Renal pelvis (tissue), 4 donors: ENCODE results near the gene IL1RN. TPM values are rescaled to one million over a fixed set of nuclear protein-coding genes. Genes with fewer than 3 reads are reported as not detected.

Source experiments
- DNase-seq: peaks from one replicate; pipeline ENCODE4 v3.0.0-alpha.2; 2013
- polyA plus RNA-seq, 3 donors: library from polyadenylated mRNA; unstranded; fragments of 120-200 nt; gene quantifications; one replicate each; pipeline ENCODE4 v1.2.1, GENCODE V29; 2013; ENCODE audit not compliant: insufficient read length in 3 of 3

Gene IL1RN
- polyA plus RNA-seq, 3 donors: 2.7 to 3.0 (median 2.9) TPM

GRCh38 chr2:113150258-113150601 lies 22.8 kb downstream of the IL1RN start:
- no peak for DNase-seq

- no peak for DNase-seq
Observed at GRCh38 chr2:113155331-113155730, 27.9 kb downstream of the IL1RN start.

- no peak for DNase-seq
Observed at GRCh38 chr2:113156278-113157117, 29.1 kb downstream of the IL1RN start.

- peak; percentile 34 for DNase-seq
Observed at GRCh38 chr2:113157118-113157896, 29.9 kb downstream of the IL1RN start.

DNA sequence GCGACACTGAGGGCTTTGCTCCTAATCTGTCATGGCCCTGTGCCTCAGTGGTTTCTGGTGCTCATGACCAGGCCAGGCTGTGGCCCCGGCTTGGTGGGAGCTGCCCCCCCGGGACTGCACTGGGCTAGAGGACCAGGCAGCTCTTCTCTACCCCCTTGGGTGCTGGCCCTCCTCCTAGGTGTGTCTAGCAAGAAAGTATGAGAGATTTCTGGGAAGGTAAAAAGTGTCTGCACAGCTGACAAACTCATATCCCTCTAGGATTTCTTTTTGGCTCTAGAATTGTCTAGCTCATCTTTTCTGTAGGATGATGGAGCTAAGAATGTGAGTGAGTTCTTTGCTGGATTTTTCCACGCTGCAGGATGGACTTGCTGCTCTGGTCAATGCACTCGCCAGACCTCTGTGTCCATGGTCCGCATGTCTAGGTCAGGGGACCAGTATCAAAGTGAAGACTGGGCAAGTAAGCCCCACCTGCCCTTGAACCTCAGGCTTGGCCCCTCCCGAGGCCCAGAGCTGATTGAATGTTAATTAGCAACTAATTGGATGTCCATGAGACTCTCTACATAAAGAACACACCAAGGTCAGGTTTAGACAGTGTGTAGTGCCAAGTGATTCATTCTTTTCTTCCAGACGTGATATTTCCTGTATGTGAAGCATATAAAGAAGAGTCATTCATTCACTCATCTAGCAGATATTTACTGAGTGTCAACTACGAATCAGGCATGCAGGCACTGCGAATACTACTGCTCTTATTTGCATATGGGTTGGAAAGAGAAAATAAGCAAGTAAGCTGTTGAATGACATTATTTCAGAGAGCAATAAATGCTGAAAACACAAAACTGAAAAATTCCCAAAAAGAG lies 30.7 kb downstream of the IL1RN start:
- no peak for DNase-seq

GRCh38 chr2:113158884-113159553 lies 31.6 kb downstream of the IL1RN start:
- DNase-seq: no peak

- DNase-seq: no peak
Observed at GRCh38 chr2:113160248-113160647, 32.9 kb downstream of the IL1RN start.

DNA sequence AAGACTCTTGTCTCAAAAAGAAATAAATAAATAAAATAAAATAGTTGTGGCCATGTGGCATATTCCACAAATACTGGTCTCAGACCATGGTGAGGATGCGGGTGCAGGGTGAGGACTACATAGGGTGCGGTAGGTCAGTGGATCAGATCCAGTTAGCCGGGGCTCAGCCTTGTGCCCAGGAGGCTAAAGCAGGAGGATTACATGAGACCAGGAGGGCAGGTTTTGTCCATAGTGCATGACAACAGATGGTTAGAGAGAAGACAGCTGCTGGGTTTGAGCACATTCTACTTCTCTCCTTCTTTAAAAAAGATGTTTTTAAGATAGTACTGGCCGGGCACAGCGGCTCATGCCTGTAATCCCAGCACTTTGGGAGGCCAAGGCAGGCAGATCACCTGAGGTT lies 33.6 kb downstream of the IL1RN start:
- DNase-seq: no peak

DNA sequence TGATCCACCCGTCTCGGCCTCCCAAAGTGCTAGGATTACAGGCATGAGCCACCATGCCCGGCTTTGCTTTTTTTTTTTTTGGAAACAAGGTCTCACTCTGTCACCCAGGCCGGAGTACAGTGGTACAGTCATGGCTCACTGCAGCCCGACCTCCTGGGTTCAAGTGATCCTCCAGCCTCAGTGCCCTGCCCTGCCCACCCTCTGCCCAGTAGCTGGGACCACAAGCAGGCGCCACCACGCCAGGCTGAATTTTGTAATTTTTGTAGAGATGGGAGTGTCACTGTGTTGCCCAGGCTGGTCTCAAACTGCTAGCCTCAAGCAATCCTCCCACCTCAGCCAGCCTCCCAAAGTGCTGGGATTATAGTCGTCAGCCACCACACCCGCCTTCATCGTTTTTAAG lies 34.8 kb downstream of the IL1RN start:
- DNase-seq: no peak

DNA sequence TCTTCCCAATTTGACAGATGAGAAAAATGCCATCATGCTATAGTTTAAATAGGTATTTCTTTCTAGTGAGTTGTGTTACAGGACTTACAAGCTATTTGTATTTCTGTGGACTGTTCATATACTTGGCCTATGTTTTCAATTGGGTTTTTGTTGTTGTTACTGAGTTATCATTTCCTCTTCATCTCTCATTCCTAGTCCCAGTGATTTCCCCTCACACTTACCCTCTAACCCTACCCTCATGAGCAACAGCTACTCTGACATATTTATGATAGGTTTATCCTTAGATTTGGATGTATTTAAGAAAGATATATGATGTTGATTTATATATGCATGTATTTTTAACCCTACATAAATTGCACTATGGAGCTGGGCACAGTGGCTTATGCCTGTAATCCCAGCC lies 35.5 kb downstream of the IL1RN start:
- DNase-seq: no peak

DNA sequence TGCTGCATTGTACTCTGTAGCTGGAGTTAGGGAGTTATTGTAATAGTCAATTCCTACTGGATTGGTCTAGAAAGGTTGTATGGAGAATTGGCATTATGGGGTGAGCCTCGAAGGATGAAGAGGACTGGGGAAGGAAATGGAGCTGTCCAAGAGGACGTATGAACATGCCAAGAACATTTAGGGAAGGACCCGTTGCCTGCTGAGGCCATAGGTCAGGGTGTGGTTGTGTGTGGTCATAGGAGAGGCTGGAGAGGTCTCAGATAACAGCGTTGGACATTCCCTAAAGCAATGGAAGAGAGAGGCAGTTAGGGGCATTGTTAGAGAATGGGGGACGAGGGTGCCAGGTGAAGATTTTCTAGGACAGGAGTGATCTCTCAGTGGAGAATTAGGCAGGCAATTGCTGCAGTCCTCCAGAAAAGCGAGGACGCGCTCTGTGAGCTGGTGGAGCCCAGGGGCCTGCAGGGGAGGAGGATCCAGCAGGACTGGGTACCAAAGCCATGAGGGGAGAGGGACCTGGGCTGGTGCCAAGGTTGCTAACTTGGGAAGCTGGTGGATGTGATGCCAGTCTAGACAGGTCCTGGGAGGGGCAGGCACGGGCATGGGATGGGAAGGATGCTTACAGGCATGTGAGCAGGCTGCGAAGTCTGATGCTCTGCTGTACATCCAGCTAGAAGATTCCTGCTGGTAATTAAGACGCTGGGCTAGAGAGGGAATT lies 37.0 kb downstream of the IL1RN start:
- no peak for DNase-seq

- no peak for DNase-seq
Observed at GRCh38 chr2:113164930-113165585, 37.7 kb downstream of the IL1RN start.

DNA sequence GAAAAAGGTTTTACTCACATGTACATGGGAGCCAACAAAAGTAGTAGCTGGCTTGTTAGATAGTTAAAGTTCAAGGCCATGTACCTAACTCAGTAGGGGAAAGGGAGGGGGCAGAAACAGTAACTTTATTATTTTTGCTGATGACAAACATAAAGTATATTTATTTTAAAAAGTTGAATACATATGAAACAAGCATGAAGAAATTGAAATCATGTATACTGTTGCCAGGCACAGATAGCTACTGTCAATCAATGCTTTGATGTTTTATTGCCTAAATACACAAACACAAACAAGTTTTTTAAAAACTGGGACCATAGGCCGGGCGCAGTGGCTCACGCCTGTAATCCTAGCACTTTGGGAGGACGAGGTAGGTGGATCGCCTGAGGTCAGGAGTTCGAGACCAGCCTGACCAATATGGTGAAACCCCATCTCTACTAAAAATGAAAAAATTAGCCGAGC lies 38.8 kb downstream of the IL1RN start:
- no peak for DNase-seq

DNA sequence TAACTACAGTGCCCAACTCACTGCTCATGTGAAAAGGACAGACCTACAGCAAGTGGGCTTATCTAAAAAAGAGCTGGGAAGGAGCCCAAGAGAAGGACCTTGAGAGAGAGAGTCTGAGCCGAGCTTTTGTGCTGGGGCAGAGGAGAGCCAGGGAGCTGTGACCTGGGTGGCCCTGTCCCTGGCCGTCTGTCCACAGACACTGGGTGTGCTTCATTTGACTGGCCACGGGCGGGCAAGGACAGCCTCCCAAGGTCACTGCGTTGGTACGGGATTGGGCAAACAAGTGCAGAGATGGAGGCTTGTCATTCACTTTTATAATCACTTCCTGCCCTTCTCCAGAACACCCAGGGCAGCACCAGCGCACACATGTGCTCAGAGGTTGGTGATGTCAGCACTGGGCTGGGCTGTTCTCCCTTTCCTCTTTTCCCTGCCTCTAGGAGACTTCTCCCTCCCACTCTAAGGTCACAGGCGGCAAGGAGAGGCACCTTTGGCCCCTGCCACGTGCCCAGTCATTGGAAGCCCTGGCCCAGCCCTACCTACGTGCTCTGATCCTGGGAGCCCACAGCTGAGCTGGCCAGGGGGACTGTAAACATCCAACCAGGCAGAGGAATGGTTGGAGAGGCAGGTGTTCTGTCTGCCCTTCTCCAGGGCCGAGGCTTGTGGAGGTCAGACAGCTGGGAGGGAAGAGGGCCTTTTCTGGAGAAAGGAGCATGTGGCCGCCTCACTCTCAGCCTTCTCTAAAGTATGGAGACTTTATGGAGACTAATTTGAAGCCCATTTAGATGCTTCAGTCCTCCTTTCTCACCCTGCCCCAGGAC lies 39.9 kb downstream of the IL1RN start:
- no peak for DNase-seq

DNA sequence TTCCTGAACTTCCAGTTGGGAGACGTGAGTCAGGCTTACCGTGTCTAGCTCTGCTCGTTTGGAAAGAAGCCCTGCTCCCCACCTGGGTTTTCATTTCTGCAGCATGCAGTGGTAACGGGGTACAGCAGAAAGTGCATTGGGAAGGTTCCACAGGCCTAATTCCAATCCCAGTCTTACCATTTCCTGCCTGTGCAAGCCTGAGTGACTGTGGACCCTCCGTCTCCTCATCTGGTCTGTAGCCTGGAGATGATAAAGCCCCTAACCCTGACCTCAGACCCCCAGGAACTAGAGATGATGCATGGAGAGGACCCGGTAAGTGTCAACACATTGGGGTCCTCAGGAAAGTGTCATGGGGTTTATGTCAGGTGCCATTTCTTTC lies 40.6 kb downstream of the IL1RN start:
- DNase-seq: no peak

- DNase-seq: no peak
Observed at GRCh38 chr2:113169002-113169530, 41.7 kb downstream of the IL1RN start.

GRCh38 chr2:113169586-113169985 lies 42.2 kb downstream of the IL1RN start:
- no peak for DNase-seq

DNA sequence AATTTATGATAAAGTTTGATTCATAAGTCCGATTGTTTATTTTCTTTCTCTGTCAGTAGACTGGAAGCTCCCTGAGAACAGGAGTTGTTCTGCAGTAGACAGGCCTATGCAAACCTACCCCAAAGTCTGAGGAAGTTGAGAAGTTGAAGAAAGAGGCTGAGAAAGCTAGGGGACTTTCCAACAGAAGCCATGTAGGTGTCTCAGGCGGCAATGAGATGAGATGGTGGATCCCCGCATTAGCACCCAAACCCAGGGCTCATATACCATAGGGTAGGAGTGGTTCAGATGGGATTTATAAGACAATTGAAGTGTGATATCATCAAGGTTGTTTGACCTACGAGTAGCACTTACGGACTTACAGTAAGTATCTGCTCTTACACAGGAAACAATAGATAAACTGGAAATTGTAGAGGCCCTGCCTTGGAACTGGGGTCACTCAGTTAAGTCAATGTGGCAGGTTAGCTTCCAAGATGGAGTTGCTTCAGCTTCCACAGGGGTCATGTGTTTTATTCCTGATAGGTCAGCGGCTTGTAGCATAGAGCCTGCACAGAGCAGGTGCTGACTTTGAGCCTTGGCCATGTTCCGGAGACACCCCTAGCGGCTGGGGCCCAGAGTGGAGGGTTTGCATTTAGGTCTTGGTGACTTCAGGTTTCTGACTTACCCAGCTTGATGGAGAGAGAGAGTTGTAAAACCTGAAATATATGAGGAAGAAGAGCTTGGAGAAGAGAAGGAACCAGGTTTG lies 44.1 kb downstream of the IL1RN start:
- DNase-seq: no peak
